Hematopoietic multipotent progenitor cell (in vitro differentiated cells): ENCODE data around the gene PELO. TPM values are rescaled to one million over a fixed set of nuclear protein-coding genes. Genes with fewer than 3 reads are reported as not detected.
"Not testable (repeated sequence)": the region's sequence is repeated elsewhere in the genome, so short reads cannot be mapped to it uniquely, and the experiment has no call there.

Source experiments
- DNase-seq, 3 donors: peaks; one replicate each; pipeline ENCODE4 v3.0.0-alpha.2; 2011 to 2015; ENCODE audit warnings: low read depth in 2 of 3, low spot score in 2 of 3
- total RNA-seq: library from RNA; depleted of rRNA; stranded (reverse); fragments of >200 nt; gene quantifications from one replicate; pipeline ENCODE4 v1.2.3, GENCODE V29; 2012

PELO gene
- 9.7 TPM for total RNA-seq

GRCh38 chr5:52787600-52788504 is at the start of gene PELO, which contains the start of gene ITGA1:
PELO (plus strand) TSS chr5:52787916; CDS start chr5:52800395, 12,479 bp downstream.
ITGA1 (plus strand) TSS chr5:52787916; CDS start chr5:52788354, 438 bp downstream.
- peak in 2 of 3 donors; percentile 42 to 45 for DNase-seq

- peak in 1 of 3 donors; percentile 12 for DNase-seq
These were observed 49.6 kb upstream of the PELO start for GRCh38 chr5:52738095-52738506.

DNA sequence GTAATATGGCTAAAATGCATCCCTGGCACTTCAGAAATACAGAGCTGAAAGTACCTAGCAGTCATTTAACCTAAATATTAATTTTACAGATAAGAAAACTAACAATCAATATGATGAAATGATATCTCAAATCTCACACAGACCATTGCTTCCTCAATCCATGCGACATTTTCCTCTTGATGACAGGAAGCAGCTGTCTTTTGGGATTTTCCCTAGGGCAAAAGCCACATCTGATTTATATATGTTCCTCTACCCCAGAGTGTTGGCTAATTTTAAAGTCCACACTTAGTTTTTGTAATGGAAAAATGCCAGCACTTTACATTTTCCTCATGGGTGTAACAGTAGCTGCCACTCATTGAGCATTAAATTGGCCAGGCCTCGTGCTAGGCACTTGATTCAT is 47.7 kb upstream of the PELO start:
- no peak for DNase-seq

GRCh38 chr5:52743012-52743411 is 44.7 kb upstream of the PELO start:
- DNase-seq: no peak

- DNase-seq: no peak
These were observed 44.2 kb upstream of the PELO start for GRCh38 chr5:52743529-52743928.

DNA sequence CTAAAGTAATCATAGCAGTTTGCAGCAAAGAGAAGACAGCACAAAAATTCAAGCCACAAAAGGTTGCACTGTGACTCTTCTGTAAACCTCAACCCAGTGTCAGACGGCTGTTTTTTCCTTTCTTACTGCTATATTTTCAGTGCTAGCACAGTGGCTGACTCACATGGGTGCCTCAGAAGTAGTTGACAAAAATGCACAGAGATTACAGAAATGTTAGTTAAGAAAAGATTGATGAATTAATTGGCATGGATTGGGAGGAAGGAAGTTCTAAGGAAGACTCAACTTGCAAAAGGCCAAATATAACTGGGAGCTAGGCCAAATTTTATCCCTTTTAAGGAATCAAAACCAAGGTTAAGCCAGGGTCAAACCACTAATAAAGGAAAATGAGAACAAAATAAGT is 43.7 kb upstream of the PELO start:
- no peak for DNase-seq

- DNase-seq: not testable (repeated sequence)
These were observed 42.8 kb upstream of the PELO start for GRCh38 chr5:52744867-52745458.

- no peak for DNase-seq
These were observed 41.2 kb upstream of the PELO start for GRCh38 chr5:52746539-52746938.

GRCh38 chr5:52748590-52748989 is 39.1 kb upstream of the PELO start:
- DNase-seq: no peak

DNA sequence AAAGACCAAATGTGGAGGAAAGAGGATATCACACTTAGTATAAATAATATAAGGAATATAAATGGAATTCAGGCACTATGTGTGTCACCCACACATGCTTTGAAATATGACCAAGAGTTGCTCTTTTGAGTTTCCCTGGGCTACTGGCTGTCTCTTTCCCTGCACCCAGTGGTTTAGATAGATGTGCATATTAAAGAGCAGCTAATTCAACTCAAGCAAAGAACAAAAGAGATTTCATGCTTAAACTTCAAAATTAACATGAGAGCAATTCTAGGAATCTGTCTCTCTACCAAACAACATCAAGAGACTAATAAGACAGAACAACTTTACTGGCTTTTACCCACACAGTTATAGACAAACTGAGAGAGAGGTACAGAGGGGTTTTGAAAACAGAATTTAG is 38.0 kb upstream of the PELO start:
- DNase-seq: no peak

GRCh38 chr5:52751137-52751536 is 36.6 kb upstream of the PELO start:
- DNase-seq: no peak

DNA sequence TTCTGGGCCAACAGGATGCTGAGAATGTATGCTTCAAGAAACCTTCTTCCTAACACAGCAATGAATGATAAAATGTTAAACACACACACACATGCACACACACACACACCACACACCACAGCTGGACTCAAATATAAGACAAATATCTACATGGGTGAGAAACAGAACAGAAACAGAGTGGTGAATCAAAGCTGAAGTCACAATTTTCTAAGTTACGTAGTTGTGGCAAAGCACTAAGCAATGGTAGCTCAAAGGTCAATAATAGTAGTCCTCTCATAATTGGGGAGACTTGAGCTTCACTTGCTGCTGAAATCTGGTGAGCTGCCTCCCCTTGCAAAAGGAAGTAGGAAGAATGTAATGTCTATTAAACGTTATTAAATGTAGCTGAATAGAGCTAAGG is 33.7 kb upstream of the PELO start:
- no peak for DNase-seq

DNA sequence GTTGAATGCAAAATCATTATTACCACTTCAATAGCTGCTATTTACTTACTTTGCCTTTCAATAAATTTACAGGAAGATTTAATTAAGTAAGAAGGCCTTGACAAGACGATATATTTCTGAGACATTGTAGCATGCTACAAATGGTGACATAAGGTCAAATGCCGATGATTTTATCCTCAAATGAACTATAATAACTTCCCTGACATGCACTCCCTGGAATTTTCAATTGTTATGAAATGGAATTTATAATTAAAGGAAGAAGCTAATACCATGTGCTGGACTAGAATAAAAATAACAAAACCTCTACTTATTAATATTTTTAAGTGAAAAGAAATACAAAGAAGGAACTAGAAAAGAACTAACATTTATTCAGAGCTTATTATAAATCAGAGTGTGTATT is 30.2 kb upstream of the PELO start:
- DNase-seq: no peak

DNA sequence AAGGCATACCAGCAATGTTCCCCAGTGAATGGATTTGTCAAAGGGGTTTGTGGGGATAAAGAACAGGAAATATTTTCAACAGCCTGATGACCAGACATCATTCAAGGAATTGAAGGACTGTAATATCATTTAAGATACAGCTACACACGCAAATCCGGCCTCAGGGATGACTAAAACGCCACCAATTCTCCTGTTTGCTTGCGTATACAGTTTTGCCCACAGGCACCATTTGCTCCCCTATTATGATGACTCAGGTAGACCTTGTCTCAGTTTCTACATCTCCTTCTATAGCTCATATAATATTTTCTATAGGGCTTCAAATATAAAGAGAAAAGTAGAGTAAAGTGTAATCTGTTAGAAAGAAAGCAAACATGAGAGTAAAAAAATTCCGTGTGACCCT is 29.7 kb upstream of the PELO start:
- DNase-seq: no peak

DNA sequence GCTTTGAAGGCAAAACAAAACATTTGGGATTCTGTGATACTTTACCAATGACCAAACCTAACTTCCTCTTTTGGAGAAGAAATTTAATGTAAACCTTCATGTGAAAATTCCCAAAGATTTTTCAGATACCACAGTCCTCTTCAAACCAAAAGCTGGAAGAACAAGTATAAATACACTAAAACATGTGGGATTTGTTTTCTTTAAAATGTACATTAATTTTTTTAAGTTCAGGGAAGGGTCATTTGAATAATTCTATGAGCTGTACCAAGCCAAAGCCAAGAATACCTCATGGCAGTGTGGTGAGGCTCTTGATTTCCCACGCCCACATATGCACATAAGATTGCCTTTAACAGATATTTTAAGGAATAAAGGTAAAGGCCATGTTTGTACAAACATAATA is 28.4 kb upstream of the PELO start:
- no peak for DNase-seq

- no peak for DNase-seq
These were observed 26.9 kb upstream of the PELO start for GRCh38 chr5:52760695-52761366.

DNA sequence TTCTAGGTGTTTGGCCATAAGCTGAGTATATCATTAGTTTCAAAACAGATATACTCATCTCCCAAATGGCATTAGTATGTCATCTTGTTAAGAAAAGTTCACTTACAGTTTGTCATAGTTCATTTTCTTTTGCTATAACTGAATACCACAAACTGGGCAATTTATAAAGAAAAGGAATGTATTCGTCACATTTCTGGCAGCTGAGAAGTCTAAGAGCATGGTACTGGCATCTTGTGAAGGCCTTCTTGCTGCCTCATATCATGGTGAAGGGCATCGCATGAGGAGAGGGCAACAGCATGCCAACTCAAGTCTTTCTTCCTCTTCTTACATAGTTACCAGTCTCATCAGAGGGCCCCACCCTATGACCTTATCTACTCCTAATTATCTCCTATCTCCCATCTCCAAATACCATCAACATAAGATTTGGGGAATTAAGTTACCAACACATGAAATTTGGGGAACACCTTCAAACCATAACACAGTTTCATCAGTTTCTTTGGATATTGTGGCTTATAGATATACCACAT is 20.4 kb upstream of the PELO start:
- DNase-seq: no peak

DNA sequence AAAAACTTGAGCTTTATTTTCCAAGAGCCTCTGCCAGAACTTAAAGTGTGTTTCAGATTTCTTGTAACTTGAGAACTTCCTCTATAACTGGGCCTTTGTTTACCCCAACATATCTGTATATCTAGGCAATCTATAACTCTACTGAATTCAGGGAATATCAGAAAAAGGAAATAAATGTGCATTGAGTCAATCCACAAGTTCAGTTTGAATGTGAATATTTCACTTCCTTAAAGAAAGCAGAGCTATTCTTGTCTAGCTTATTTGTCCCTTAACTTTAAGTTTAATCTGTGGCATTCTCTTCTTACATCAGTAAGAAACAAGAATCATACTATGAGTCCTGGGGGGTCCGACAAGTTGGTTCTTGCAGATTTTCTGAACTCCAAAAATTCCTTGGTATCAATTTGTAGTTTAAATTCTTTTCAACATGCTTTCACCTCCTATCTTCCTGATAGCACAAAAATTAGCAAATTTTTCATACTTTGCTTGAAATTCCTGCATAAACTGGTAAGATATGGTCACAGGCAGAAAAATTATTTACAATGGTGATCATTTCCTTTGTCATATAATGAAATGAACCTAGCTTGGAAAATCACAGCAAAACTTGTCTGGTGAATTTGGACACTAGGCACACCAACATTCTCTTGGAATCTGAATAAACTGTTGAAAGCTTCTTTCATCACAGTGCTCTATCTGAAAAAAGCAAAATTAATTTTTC is 19.8 kb upstream of the PELO start:
- no peak for DNase-seq

DNA sequence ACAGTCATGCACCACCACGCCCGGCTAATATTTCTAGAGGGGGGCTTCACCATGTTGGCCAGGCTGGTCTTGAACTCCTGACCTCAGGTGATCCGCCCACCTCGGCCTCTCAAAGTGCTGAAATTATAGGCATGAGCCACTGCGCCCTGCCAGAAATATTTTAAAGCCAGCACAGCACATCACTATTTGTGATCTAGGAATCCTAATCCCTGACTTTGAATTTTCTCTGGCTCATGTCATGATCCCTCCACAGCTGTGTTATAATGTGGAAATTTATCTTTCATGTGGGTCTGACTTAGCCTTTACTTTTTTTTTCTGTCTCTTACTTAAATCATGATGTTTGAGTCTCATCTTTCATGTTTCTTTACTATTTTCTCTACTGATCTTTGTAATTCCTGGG is 18.7 kb upstream of the PELO start:
- no peak for DNase-seq

- no peak for DNase-seq
These were observed 17.3 kb upstream of the PELO start for GRCh38 chr5:52770287-52770939.
